Lower lobe of right lung (tissue), 2 donors: ENCODE results near the gene MAPK4. TPM values are rescaled to one million over a fixed set of nuclear protein-coding genes. Genes with fewer than 3 reads are reported as not detected.
"Not testable (repeated sequence)": the region's sequence is repeated elsewhere in the genome, so short reads cannot be mapped to it uniquely, and the experiment has no call there.

Experiments used
- ATAC-seq, 2 donors: fragments of 200-7000 bp; cut with Tn5 transposase; one replicate each; pipeline ENCODE4 v1.9.1; 2020 to 2022; ENCODE audit warnings: mild to moderate bottlenecking in 2 of 2, moderate library complexity in 2 of 2
- DNase-seq: peaks from one replicate; pipeline ENCODE4 v3.0.0-alpha.2; 2020
- H3K27ac ChIP-seq: fragments of 200-600 bp; one replicate; pipeline ENCODE4 v1.8.0; 2022
- H3K27me3 ChIP-seq: fragments of 200-600 bp; one replicate; pipeline ENCODE4 v1.8.0; 2022; ENCODE audit warnings: low read depth
- H3K36me3 ChIP-seq: fragments of 200-600 bp; one replicate; pipeline ENCODE4 v1.8.0; 2022; ENCODE audit warnings: mild to moderate bottlenecking
- H3K4me1 ChIP-seq: fragments of 200-600 bp; one replicate; pipeline ENCODE4 v1.8.0; 2022
- H3K4me3 ChIP-seq: fragments of 200-600 bp; one replicate; pipeline ENCODE4 v1.8.0; 2022; ENCODE audit warnings: mild to moderate bottlenecking
- H3K9me3 ChIP-seq: fragments of 200-600 bp; one replicate; pipeline ENCODE4 v1.8.0; 2022
- intact Hi-C: fragments of 100-400 bp; cut with DNase I; formaldehyde crosslinking; loops from one replicate; pipeline ENCODE4 v1.11.0; 2022
- total RNA-seq: library from RNA; stranded (reverse); fragmentation: NEBNext Ultra II Directional; extraction: Animal tissue kit (Norgen Biotek cat#: 25700); gene quantifications from one replicate; pipeline ENCODE4 v1.2.1, GENCODE V29; 2021
- TF ChIP-seq, protein P1 (sequence below): fragments of 200-600 bp; IDR thresholded peaks from one replicate; pipeline ENCODE4 v1.8.0; 2022; ENCODE audit warnings: antibody characterized with exemption, mild to moderate bottlenecking
- donor health status: DM: no; HTN: yes; CAD: no; lungs with severe emphysema.

MAPK4 gene
- total RNA-seq, 1 donor from 2014 or later, result 2.9 TPM

DNA sequence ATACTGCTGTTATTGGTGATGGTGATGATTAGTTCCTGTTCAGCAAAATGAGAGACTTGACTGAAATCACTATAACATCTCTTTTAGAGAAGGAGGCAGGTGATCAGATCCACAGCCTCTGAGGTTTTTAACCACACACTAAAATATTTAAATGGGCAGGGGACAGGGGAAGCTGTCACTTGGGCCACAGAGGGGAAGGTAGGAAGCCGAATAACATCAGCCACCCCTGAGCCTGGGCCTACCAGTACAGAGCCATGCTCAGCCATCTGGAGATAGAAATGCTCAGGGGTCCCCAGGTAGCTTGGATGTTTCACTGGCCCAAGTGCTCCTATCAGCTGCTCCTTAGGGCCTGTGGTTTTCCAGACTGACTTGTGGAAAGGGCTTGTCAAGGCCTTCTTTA, 137.6 kb downstream of the MAPK4 start:
- intact Hi-C loops, result no loop called here
- no peak for ATAC-seq
- DNase-seq, result no peak
- TF ChIP-seq, protein P1, sequence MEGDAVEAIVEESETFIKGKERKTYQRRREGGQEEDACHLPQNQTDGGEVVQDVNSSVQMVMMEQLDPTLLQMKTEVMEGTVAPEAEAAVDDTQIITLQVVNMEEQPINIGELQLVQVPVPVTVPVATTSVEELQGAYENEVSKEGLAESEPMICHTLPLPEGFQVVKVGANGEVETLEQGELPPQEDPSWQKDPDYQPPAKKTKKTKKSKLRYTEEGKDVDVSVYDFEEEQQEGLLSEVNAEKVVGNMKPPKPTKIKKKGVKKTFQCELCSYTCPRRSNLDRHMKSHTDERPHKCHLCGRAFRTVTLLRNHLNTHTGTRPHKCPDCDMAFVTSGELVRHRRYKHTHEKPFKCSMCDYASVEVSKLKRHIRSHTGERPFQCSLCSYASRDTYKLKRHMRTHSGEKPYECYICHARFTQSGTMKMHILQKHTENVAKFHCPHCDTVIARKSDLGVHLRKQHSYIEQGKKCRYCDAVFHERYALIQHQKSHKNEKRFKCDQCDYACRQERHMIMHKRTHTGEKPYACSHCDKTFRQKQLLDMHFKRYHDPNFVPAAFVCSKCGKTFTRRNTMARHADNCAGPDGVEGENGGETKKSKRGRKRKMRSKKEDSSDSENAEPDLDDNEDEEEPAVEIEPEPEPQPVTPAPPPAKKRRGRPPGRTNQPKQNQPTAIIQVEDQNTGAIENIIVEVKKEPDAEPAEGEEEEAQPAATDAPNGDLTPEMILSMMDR, result no peak
- Histone ChIP-seq H3K4me1 (no peaks in the 10 kb centered on the region), H3K36me3 (no peaks in the 10 kb centered on the region), H3K27ac (no peak overlapping the region), H3K9me3 (no peaks in the 10 kb centered on the region), H3K27me3 (no peaks in the 10 kb centered on the region), H3K4me3 (no peak overlapping the region)

DNA sequence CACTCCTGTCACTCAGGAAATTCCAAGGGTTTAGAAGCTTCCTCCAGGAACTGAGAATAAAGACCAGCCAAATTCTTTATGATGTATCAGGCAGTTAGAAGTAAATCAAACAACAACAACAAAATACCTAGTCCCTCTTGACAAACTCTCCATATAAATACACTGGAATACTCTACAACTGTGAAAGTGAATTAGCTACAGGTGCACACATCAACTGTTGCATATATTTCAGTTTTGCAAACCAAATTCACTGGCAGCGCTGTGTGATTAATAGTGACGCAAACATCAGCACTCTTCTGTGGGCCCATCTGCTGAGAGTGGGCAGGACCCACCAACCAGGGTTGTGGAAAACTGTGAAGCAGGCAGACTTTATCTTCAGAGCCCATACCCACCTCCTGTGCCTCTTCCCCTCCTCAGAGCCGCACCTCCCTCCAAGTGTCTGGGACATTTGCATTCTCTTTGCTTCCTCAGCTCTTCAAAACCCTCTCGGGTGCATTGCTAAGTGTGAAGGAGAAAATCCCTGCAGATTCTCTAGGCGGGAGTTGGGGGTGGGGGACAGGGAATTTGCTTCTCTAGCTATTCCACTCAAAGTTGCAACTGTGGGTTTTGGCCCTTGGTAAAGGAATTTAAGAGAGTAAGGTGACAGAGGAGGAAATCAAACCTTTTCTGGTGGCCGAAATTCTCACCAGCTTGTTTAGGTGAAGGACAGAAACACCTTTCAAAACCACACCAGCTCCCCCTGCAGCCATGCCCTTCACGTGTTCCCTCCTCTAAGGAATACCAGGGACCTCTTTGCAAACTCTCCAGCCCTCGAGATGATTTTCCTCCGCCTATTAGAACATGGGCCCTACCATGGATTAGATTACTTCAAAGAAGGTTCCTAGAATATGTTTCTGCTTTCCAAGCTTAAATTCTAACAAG, 140.6 kb downstream of the MAPK4 start:
- H3K36me3 ChIP-seq, result no peaks in the 10 kb centered on the region
- TF ChIP-seq, protein P1, result no peak
- no peaks in the 10 kb centered on the region for H3K9me3 ChIP-seq
- no peaks in the 10 kb centered on the region for H3K4me1 ChIP-seq
- no peak overlapping the region for H3K4me3 ChIP-seq
- ATAC-seq (no peak), DNase-seq (no peak)
- no peaks in the 10 kb centered on the region for H3K27me3 ChIP-seq
- no peak overlapping the region for H3K27ac ChIP-seq
- intact Hi-C loops, result no loop called here

DNA sequence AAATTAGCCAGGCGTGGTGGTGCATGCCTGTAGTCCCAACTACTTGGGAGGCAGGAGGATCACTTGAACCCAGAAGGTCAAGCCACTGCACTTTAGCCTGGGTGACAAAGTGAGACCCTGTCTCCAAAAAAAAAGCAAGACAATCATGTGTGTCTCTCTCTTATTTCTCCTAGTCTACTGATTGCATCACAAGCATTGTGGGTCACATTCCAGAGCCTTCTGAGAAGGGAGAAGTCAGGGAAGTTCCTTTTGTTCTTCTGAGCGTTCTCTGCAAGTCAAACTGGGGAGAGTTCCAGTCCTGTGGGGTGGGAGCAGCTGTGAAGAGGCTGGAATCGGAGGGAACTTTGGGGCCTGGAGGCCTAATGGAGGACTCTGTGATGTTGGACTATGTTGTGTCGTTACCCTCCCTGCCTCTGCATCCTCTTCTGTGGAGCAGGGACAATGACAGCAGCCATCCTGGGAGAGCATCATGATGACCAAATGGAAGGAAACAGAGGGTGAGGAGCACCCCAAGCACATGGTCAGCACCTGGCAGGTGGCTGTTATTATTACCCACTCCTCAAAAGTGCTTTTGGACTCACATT, 144.6 kb downstream of the MAPK4 start:
- Histone ChIP-seq H3K27me3 (no peaks in the 10 kb centered on the region), H3K9me3 (no peaks in the 10 kb centered on the region), H3K36me3 (no peaks in the 10 kb centered on the region), H3K4me1 (no peaks in the 10 kb centered on the region), H3K4me3 (no peak overlapping the region), H3K27ac (no peak overlapping the region)
- TF ChIP-seq, protein P1, result no peak
- intact Hi-C loops, result no loop called here
- no peak for DNase-seq
- no peak for ATAC-seq

DNA sequence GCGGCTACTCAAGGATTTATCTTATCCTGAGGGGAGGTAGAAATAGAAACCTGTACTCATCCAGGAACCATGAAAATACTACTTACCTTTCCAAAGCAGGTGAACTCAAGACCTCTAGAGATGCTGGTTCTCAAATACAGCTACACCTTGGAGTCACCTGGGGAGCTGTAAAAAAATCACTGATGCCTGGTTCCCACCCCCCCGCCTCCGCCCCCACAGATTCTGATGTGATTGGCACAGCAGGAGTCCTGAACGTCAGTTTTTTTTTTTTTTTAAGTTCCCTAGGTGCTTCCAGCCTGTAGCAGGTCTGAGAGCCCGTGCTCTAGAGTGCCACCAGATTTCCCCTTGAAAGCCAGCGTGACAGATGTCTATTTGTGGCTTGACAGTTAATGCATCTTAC, 146.3 kb downstream of the MAPK4 start:
- Histone ChIP-seq H3K27ac (no peak overlapping the region), H3K4me3 (no peak overlapping the region), H3K4me1 (no peaks in the 10 kb centered on the region), H3K36me3 (no peaks in the 10 kb centered on the region), H3K9me3 (no peaks in the 10 kb centered on the region), H3K27me3 (no peaks in the 10 kb centered on the region)
- ATAC-seq, result no peak
- TF ChIP-seq, protein P1, result no peak
- DNase-seq, result no peak
- intact Hi-C loops, result no loop called here

GRCh38 chr18:50706651-50707050, 146.8 kb downstream of the MAPK4 start:
- no peak for ATAC-seq
- intact Hi-C loops, result no loop called here
- H3K27me3 ChIP-seq, result no peaks in the 10 kb centered on the region
- no peaks in the 10 kb centered on the region for H3K9me3 ChIP-seq
- H3K36me3 ChIP-seq, result no peaks in the 10 kb centered on the region
- H3K27ac ChIP-seq, result no peak overlapping the region
- no peaks in the 10 kb centered on the region for H3K4me1 ChIP-seq
- H3K4me3 ChIP-seq, result no peak overlapping the region
- TF ChIP-seq, protein P1, result no peak
- DNase-seq, result no peak

DNA sequence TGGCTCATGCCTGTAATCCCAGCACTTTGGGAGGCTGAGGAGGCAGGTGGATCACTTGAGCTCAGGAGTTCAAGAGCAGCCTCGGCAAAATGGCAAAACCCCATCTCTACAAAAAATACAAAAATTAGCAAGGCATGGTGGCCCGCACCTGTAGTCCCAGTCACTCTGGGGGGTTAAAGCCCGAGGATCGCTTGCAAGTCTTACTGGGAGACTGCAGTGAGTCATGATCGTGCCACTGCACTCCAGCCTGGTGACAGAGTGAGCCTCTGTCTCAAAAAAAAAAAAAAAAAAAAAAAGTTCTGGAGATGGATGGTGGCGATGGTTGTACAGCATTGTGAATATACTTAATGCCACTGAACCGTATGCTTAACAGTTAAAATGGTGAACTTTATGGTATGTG, 147.4 kb downstream of the MAPK4 start:
- DNase-seq, H3K36me3 ChIP-seq, intact Hi-C loops, H3K4me3 ChIP-seq, H3K4me1 ChIP-seq, H3K9me3 ChIP-seq, ATAC-seq, H3K27me3 ChIP-seq, H3K27ac ChIP-seq: not testable (repeated sequence)
